ENCODE measurements around the gene KIRREL3. TPM values are rescaled to one million over a fixed set of nuclear protein-coding genes. Genes with fewer than 3 reads are reported as not detected.

KIRREL3 gene
- total RNA-seq, 2 donors from 2014 or later, result 0.28 TPM; not detected in 1

GRCh38 chr11:126747315-126747714, 253.3 kb downstream of the KIRREL3 start:
- Histone ChIP-seq H3K4me3 (no peak overlapping the region), H3K27me3 (replicated peaks; ENCODE audit: insufficient read depth) (no peaks in the 10 kb centered on the region), H3K36me3 (no peaks in the 10 kb centered on the region), H3K9me3 (no peaks in the 10 kb centered on the region), H3K4me1 (replicated peaks) (no peaks in the 10 kb centered on the region), H3K27ac (no peak overlapping the region)
- intact Hi-C loops (cut with DNase I), result no loop called here
- WGBS, result 73% methylated on average over 9 of the region's 9 CpGs
- no peak for DNase-seq (ENCODE audit: low spot score)
- no peak for TF ChIP-seq CTCF (IDR thresholded peaks at IDR 0.05)
- no peak for TF ChIP-seq POLR2A (IDR thresholded peaks at IDR 0.05)
- no peak for TF ChIP-seq POLR2AphosphoS5 (IDR thresholded peaks at IDR 0.05)

GRCh38 chr11:126746443-126746842, 254.1 kb downstream of the KIRREL3 start:
- Histone ChIP-seq H3K4me3 (no peak overlapping the region), H3K4me1 (replicated peaks) (no peaks in the 10 kb centered on the region), H3K27ac (no peak overlapping the region), H3K9me3 (no peaks in the 10 kb centered on the region), H3K36me3 (no peaks in the 10 kb centered on the region), H3K27me3 (replicated peaks; ENCODE audit: insufficient read depth) (no peaks in the 10 kb centered on the region)
- intact Hi-C loops (cut with DNase I), result no loop called here
- DNase-seq (ENCODE audit: low spot score), result no peak
- TF ChIP-seq CTCF (IDR thresholded peaks at IDR 0.05) (no peak), POLR2A (IDR thresholded peaks at IDR 0.05) (no peak), POLR2AphosphoS5 (IDR thresholded peaks at IDR 0.05) (no peak)
- WGBS, result 93% methylated on average over 4 of the region's 4 CpGs

GRCh38 chr11:126744699-126745098, 255.9 kb downstream of the KIRREL3 start:
- Histone ChIP-seq H3K27ac (no peak overlapping the region), H3K9me3 (no peaks in the 10 kb centered on the region), H3K4me3 (no peak overlapping the region), H3K4me1 (replicated peaks) (no peaks in the 10 kb centered on the region), H3K36me3 (no peaks in the 10 kb centered on the region), H3K27me3 (replicated peaks; ENCODE audit: insufficient read depth) (no peaks in the 10 kb centered on the region)
- WGBS, result 85% methylated on average over 4 of the region's 4 CpGs
- TF ChIP-seq POLR2A (IDR thresholded peaks at IDR 0.05) (no peak), CTCF (IDR thresholded peaks at IDR 0.05) (no peak), POLR2AphosphoS5 (IDR thresholded peaks at IDR 0.05) (no peak)
- no peak for DNase-seq (ENCODE audit: low spot score)
- intact Hi-C loops (cut with DNase I), result no loop called here

GRCh38 chr11:126743628-126744027, 256.9 kb downstream of the KIRREL3 start:
- Histone ChIP-seq H3K4me1 (replicated peaks) (no peaks in the 10 kb centered on the region), H3K9me3 (no peaks in the 10 kb centered on the region), H3K36me3 (no peaks in the 10 kb centered on the region), H3K27ac (no peak overlapping the region), H3K4me3 (no peak overlapping the region), H3K27me3 (replicated peaks; ENCODE audit: insufficient read depth) (no peaks in the 10 kb centered on the region)
- intact Hi-C loops (cut with DNase I), result no loop called here
- WGBS, result 45% methylated on average over 2 of the region's 2 CpGs
- TF ChIP-seq CTCF (IDR thresholded peaks at IDR 0.05), result no peak
- TF ChIP-seq POLR2AphosphoS5 (IDR thresholded peaks at IDR 0.05), result no peak
- no peak for TF ChIP-seq POLR2A (IDR thresholded peaks at IDR 0.05)
- DNase-seq (ENCODE audit: low spot score), result no peak

- TF ChIP-seq CTCF (IDR thresholded peaks at IDR 0.05) (no peak), POLR2AphosphoS5 (IDR thresholded peaks at IDR 0.05) (no peak), POLR2A (IDR thresholded peaks at IDR 0.05) (no peak)
- no peaks in the 10 kb centered on the region for H3K4me1 ChIP-seq (replicated peaks)
- no peak overlapping the region for H3K27ac ChIP-seq
- intact Hi-C loops (cut with DNase I), result no loop called here
- no peak for DNase-seq (ENCODE audit: low spot score)
- H3K9me3 ChIP-seq, result no peaks in the 10 kb centered on the region
- no peaks in the 10 kb centered on the region for H3K36me3 ChIP-seq
- no peak overlapping the region for H3K4me3 ChIP-seq
- no peaks in the 10 kb centered on the region for H3K27me3 ChIP-seq (replicated peaks; ENCODE audit: insufficient read depth)
- WGBS, result 91% methylated on average over 4 of the region's 4 CpGs
These were observed 258.0 kb downstream of the KIRREL3 start for GRCh38 chr11:126742582-126742981.

Measured in prostate gland (tissue), 2 donors.